Measurements from ENCODE around the gene IMP3.

- TF ChIP-seq CTCF (optimal IDR thresholded peaks at IDR 0.05 in 1 of 3, IDR thresholded peaks at IDR 0.05 in 1 of 3, conservative IDR thresholded peaks at IDR 0.05 in 1 of 3; ENCODE audit: extremely low read depth in 1 of 3, insufficient read depth in 2 of 3, low read length in 3 of 3) (no peak), EZH2 (IDR thresholded peaks at IDR 0.05; ENCODE audit: low read length) (no peak)
These were observed 16.8 kb upstream of the IMP3 start for GRCh38 chr15:75656813-75657212.
